ENCODE measurements around the gene CYP1B1. TPM values are rescaled to one million over a fixed set of nuclear protein-coding genes. Genes with fewer than 3 reads are reported as not detected.

CYP1B1 gene
- total and polyA plus RNA-seq, 2 of the 4 experiments (the other 2 are of a cell fraction): 0.65 to 1.1 TPM

GRCh38 chr2:38037325-38037724 lies 38.6 kb downstream of the CYP1B1 start:
- H3K4me3 ChIP-seq (ENCODE audit: insufficient read depth, low read depth, low read length): no peak overlapping the region
- no peak overlapping the region for H3K9ac ChIP-seq (ENCODE audit: low read depth, low read length)
- H4K8ac ChIP-seq (ENCODE audit: low read depth in 2 of 2, low read length in 2 of 2): no peak overlapping the region
- H2AK5ac ChIP-seq (ENCODE audit: low read depth, low read length): no peak overlapping the region
- peaks cover 2% of the 10 kb centered on the region; the same call in 1 of the 2 replicates for H3K9me3 ChIP-seq (ENCODE audit: control insufficient read depth, insufficient read depth, low read length)
- H4K20me1 ChIP-seq (ENCODE audit: insufficient read depth, low read length): no peaks in the 10 kb centered on the region
- H3K4me2 ChIP-seq (ENCODE audit: low read depth, low read length): no peak overlapping the region
- no peaks in the 10 kb centered on the region for H3K9me1 ChIP-seq (ENCODE audit: insufficient read depth, low read length)
- intact Hi-C loops (cut with micrococcal nuclease) (loop anchor here (5.0 kb wide), 1 partner anchor 225 kb away; no protein-coding TSS in a partner anchor), in situ Hi-C loops (cut with MboI; ENCODE audit: low sequenced_read_pairs) (no loop called here), dilution Hi-C loops (cut with HindIII; ENCODE audit: low sequenced_read_pairs, unreplicated experiment) (no loop called here)
- peaks cover 28% of the 10 kb centered on the region for H3K27me3 ChIP-seq (ENCODE audit: control insufficient read depth, insufficient read depth, low read length)
- no peak for ATAC-seq (ENCODE audit: low read depth)
- no peak overlapping the region for H3K4ac ChIP-seq (ENCODE audit: low read depth, low read length)
- no peak overlapping the region for H2AK9ac ChIP-seq (replicated peaks; ENCODE audit: low read depth, low read length, poor library complexity)
- H2BK5ac ChIP-seq (ENCODE audit: low read depth, low read length, poor library complexity, severe bottlenecking): no peak overlapping the region
- BruUV-seq (replicated peaks): no TSS peak
- no peak for TF ChIP-seq RCOR1 (IDR thresholded peaks at IDR 0.05; ENCODE audit: insufficient replicate concordance, low read length)
- no peak for TF ChIP-seq RAD21 (IDR thresholded peaks at IDR 0.05; ENCODE audit: low read length)
- TF ChIP-seq CTCF (conservative IDR thresholded peaks at IDR 0.05; ENCODE audit: low read depth, low read length): no peak
- TF ChIP-seq CEBPB (IDR thresholded peaks at IDR 0.05; ENCODE audit: low read depth, low read length): no peak
- TF ChIP-seq MXI1 (IDR thresholded peaks at IDR 0.05; ENCODE audit: borderline replicate concordance, low read depth, low read length): no peak
- TF ChIP-seq BHLHE40 (IDR thresholded peaks at IDR 0.05; ENCODE audit: low read depth, low read length): no peak
- TF ChIP-seq MAFK (IDR thresholded peaks at IDR 0.05; ENCODE audit: low read depth, low read length): no peak
- TF ChIP-seq RFX5 (IDR thresholded peaks at IDR 0.05; ENCODE audit: low read depth, low read length): no peak
- no peak for TF ChIP-seq USF2 (IDR thresholded peaks at IDR 0.05; ENCODE audit: low read depth, low read length)
- no peak for TF ChIP-seq FOS (IDR thresholded peaks at IDR 0.05; ENCODE audit: low read depth, low read length)
- no peak for TF ChIP-seq MAZ (IDR thresholded peaks at IDR 0.05; ENCODE audit: borderline replicate concordance, low read depth, low read length)
- no peak for TF ChIP-seq NFE2L2 (IDR thresholded peaks at IDR 0.05; ENCODE audit: low read depth, low read length)
- no peak for TF ChIP-seq SMC3 (IDR thresholded peaks at IDR 0.05; ENCODE audit: low read depth, low read length)
- TF ChIP-seq POLR2A (IDR thresholded peaks at IDR 0.05; ENCODE audit: low read depth, low read length): no peak
- no peak for TF ChIP-seq CHD1 (IDR thresholded peaks at IDR 0.05; ENCODE audit: low read depth, low read length)
- no peak overlapping the region for H2BK20ac ChIP-seq (ENCODE audit: low read depth, low read length)
- WGBS, 2 experiments (ENCODE audit: extremely low coverage in 2 of 2, insufficient read length in 1 of 2): no CpG with 5 or more reads among the region's 4 CpGs
- no peaks in the 10 kb centered on the region for H3K36me3 ChIP-seq (ENCODE audit: control insufficient read depth, insufficient read depth, low read length)
- no peak overlapping the region for H3K14ac ChIP-seq (replicated peaks; ENCODE audit: low read depth, low read length)
- no peak overlapping the region for H3K27ac ChIP-seq (ENCODE audit: insufficient read depth, low read length)
- H3K56ac ChIP-seq (ENCODE audit: extremely low read depth, insufficient read depth, low read length): no peak overlapping the region
- no peak for DNase-seq
- H2BK15ac ChIP-seq (ENCODE audit: low read depth, low read length): no peak overlapping the region
- no peak overlapping the region for H2AFZ ChIP-seq (replicated peaks; ENCODE audit: low read length, poor library complexity)
- H2BK120ac ChIP-seq (ENCODE audit: low read depth, low read length): no peak overlapping the region
- no peaks in the 10 kb centered on the region for H3K79me1 ChIP-seq (ENCODE audit: low read depth in 1 of 2, low read length in 2 of 2)
- H3K4me1 ChIP-seq (ENCODE audit: control insufficient read depth, insufficient read depth, low read length): peaks cover 6% of the 10 kb centered on the region; the same call in 1 of the 2 replicates
- no peak overlapping the region for H4K5ac ChIP-seq (ENCODE audit: low read depth, low read length)
- ChIA-PET POLR2A (ENCODE audit: unreplicated experiment) (no interaction called here), CTCF (interaction anchor here (1.3 to 1.8 kb wide), 2 partner anchors 9 to 10 kb away, joined by 3 to 7 read pairs; no protein-coding TSS in a partner anchor)
- H4K91ac ChIP-seq (ENCODE audit: insufficient read depth, low read depth, low read length): no peak overlapping the region
- no peak overlapping the region for H3K23ac ChIP-seq (ENCODE audit: low read depth, low read length)
- no peak overlapping the region; the same call in 1 of the 2 replicates for H3K18ac ChIP-seq (ENCODE audit: low read depth, low read length)

Measured in IMR-90 (cell line).